CD1c-positive myeloid dendritic cell (primary cell): ENCODE results near the gene FXR2.

Experiments
- DNase-seq: peaks from one replicate; pipeline ENCODE4 v3.0.0-alpha.2; 2016; ENCODE audit errors: extremely low spot score

Gene FXR2

GRCh38 chr17:7573324-7574080, 41.2 kb downstream of the FXR2 start:
- DNase-seq = peak; percentile 93

DNA sequence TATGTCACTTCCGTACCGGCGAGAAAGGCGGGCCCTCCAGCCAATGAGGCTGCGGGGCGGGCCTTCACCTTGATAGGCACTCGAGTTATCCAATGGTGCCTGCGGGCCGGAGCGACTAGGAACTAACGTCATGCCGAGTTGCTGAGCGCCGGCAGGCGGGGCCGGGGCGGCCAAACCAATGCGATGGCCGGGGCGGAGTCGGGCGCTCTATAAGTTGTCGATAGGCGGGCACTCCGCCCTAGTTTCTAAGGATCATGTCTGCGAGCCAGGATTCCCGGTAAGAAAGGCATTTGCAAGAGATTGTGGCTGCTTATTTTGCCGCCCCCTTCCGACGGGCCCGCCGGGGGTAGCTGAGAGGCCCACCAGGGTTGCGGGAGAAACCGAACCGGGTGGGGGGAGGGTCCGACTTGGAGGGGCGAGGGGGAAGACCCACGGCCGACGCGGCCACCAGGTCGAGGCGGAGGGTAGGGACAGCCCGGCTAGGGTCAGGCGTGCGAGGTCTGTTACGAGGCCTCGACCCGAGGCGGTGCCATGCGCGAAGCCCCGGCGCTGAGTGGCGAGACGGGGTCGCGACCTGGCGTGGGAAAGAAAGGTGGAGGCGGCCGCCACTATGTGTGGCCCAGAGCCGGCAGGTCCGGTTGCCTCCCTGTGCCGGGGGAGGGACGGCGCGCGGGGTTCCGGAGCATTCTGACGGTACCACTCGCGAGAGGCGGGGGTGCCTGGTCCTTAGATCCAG, 41.9 kb downstream of the FXR2 start:
- peak; percentile 100 for DNase-seq

- no peak for DNase-seq
Observed at GRCh38 chr17:7572338-7572587, 42.4 kb downstream of the FXR2 start.

DNA sequence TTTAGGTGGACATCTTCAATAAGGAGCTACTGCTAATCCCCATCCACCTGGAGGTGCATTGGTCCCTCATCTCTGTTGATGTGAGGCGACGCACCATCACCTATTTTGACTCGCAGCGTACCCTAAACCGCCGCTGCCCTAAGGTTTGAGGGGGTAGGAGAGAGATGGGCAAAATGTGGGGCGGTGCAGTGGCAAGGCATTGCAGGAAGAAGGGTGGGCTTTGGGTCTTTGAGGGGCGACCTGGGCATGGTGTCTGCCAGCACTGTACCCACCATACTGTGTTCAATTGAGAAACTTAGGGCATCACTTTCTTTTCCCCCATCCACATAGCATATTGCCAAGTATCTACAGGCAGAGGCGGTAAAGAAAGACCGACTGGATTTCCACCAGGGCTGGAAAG, 44.3 kb downstream of the FXR2 start:
- no peak for DNase-seq

DNA sequence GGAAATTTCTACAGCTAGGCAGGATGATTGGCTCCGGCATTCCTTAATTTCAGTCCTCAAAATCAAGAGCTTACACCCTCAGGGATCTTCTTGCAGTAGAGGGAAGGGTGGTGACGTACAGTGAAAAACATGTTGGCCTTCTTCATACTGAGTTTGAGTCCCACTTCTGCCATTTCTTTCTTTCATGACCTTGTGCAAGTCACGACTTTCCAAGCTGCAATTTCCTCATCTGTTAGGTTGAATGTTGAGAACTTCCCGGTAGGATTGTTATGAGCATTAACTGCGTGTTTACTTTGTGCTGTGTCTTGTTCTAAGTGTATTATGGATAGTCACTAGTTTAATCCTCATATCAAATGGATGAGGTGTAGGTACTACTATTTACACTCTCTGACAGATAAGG, 45.1 kb downstream of the FXR2 start:
- DNase-seq = no peak

DNA sequence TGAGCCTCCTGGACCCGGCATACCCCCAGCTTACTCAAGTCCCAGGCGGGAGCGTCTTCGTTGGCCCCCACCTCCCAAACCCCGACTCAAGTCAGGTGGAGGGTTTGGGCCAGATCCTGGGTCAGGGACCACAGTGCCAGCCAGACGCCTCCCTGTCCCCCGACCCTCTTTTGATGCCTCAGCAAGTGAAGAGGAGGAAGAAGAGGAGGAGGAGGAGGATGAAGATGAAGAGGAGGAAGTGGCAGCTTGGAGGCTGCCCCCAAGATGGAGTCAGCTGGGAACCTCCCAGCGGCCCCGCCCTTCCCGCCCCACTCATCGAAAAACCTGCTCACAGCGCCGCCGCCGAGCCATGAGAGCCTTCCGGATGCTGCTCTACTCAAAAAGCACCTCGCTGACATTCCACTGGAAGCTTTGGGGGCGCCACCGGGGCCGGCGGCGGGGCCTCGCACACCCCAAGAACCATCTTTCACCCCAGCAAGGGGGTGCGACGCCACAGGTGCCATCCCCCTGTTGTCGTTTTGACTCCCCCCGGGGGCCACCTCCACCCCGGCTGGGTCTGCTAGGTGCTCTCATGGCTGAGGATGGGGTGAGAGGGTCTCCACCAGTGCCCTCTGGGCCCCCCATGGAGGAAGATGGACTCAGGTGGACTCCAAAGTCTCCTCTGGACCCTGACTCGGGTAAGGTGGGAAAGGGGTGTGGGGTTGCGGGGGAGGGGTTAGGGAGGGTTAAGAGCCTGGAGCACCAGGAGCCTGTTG, 51.4 kb downstream of the FXR2 start:
- DNase-seq = no peak

DNA sequence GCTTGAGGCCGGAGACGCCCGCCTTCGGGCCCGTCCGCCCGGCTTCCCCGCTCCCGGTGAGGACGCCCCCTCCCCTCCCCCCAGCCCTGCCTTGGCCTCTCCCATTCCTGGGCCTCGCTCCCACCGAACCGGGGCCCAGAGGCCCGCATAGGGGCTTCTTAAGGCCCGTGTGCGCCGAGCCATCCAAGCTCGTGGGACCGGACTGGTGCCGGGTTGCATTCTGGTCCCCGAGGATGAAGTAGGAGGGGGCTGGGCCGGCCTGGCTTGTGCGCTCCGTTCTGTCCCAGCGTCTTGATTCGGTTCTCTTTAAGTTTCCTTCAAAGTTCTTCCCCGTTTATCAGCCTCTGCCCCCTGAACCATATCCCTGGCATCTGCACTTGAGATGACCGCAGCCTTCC, 52.5 kb downstream of the FXR2 start:
- peak; percentile 4 for DNase-seq

GRCh38 chr17:7561589-7562207, 53.0 kb downstream of the FXR2 start, which contains the start of gene SENP3:
SENP3 (plus strand) TSS chr17:7561919; CDS start chr17:7563077, 1,158 bp downstream.
- DNase-seq = peak; percentile 97

- DNase-seq = peak; percentile 88
Observed at GRCh38 chr17:7561028-7561575, 53.6 kb downstream of the FXR2 start.

GRCh38 chr17:7560172-7561027, 54.3 kb downstream of the FXR2 start:
- DNase-seq = peak; percentile 52

DNA sequence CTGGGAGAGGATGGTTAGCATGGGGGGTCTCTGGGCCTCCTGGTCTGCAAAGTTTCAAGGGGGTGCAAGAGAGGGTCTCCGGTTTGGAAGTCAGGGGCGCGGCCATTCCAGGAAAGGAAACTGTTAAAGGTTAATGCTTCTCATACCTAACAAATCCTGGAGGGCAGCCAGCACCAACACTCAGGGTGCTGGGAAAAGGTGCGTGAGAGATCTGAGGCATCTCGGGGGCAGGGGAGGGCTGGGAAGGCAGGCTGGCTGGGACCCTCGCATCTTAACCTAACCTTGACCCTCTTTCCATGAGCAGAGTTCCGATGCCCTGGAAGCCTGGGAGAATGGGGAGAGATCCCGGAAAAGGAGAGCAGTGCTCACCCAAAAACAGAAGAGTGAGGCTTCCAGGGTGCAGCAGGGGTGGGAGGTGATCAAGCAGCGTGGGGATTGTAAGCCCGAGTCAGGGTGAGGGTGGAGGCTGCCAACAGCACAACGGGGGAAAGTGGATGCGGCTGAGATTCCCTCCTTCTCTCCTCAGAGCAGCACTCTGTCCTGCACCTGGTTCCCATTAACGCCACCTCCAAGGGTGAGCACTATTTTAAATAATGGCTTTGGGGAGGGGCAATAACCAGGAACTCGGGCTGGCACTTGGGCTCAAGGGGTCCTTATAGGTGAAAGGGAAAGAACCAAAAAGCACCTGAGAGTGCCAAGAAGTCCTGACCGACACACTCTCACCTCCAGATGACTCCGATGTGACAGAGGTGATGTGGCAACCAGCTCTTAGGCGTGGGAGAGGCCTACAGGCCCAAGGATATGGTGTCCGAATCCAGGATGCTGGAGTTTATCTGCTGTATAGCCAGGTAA, 55.2 kb downstream of the FXR2 start:
- peak; percentile 15 for DNase-seq

- DNase-seq = peak; percentile 47
Observed at GRCh38 chr17:7558544-7559319, 56.0 kb downstream of the FXR2 start, which contains the start of gene TNFSF13. TNFSF13 (plus strand) TSS chr17:7558750; CDS start chr17:7559040, 290 bp downstream.

GRCh38 chr17:7557775-7558543, 56.7 kb downstream of the FXR2 start:
- DNase-seq = peak; percentile 93

- DNase-seq = no peak
Observed at GRCh38 chr17:7557147-7557764, 57.4 kb downstream of the FXR2 start.

DNA sequence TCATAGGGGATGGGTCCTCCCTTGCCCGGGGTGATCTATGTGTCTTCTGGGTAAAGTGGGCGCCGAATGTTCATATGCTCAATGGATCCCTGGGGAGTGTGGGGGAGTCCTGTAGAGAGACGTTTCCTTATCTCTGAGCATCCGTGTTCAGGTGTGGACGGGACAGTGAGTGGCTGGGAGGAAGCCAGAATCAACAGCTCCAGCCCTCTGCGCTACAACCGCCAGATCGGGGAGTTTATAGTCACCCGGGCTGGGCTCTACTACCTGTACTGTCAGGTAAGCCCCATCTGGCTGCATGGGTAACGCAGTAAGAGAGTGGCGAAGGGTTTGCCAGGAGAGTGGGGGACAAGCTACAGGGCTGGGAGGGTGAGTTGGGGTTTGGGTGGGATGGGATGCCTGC, 58.1 kb downstream of the FXR2 start:
- DNase-seq = no peak

DNA sequence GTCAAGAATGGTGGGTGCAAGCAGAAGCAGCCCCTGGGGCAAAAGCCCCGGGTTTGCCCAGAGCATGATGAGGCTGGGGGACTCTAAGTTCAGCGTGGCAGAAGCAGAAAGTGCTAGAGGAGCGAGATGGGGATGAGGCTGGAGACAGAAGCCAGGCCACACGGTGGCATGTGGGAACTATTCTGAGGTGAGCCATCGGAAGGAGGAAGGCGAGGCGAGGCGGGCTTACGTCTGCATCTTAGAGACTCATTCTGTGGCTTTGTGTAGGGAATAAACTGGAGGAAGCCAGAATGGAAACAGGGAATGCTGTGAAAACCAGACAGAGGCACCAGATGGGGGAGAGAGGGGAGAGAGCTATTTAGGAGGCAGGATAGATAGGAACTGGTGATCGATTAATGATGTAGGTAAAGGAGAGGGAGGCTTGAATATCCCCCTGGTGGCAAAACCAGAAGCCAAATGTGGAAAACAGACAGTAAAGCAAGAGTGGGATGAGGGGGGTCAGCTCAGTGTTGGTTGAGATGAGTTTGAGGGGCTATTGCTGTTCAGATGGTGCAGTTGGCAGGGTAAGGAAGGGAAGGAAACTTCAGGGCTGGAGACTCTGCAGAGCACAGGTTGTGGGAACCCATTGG, 59.3 kb downstream of the FXR2 start:
- no peak for DNase-seq

DNA sequence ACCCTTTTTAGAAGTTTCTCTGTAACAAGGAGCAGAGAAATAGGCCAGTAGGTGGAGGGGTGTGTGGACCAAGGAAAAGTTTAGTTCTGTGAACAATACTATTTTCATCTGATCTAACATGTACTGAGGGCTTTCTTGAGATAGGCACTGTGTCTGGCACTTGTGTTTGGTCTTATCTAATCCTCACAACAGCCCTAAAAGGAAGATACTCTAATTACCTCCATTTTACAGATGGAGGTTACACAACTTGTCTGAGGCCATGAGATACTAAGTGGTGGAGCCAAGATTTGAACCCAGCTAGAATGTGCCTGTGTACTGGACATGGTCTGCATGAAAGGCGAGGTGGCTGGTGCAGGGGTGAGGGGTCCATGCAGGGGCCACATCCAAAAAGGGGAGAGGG, 61.3 kb downstream of the FXR2 start:
- no peak for DNase-seq
